PC-3 (cell line): Measurements from ENCODE around the gene CDAN1. TPM values are rescaled to one million over a fixed set of nuclear protein-coding genes. Genes with fewer than 3 reads are reported as not detected.

Experiments
- ATAC-seq: fragments of 200-7000 bp; cut with Tn5 transposase; 2 replicates; pipeline ENCODE4 v1.9.1; 2020; ENCODE audit warnings: mild to moderate bottlenecking, moderate library complexity
- BruUV-seq: library from RNA; stranded (reverse); fragments of 400-500 nt; replicated peaks from 2 replicates; lab custom pipeline; 2021; lab: Mats Ljungman, UMichigan
- CTCF ChIA-PET: fragments of 300-600 bp; sonication (Branson Sonifier 250); formaldehyde crosslinking; loops from one replicate; lab custom pipeline; 2022; ENCODE audit warnings: antibody characterized with exemption; lab: Charles Lee
- POLR2A ChIA-PET: fragments of 300-600 bp; sonication (Branson Sonifier 250); formaldehyde crosslinking; loops from one replicate; lab custom pipeline; 2022; ENCODE audit warnings: antibody characterized with exemption; ENCODE audit not compliant: unreplicated experiment; lab: Charles Lee
- DNase-seq: peaks from one replicate; pipeline ENCODE4 v3.0.0-alpha.2; 2015
- H2AFZ ChIP-seq: fragments of 300-600 bp; sonication (generic); 2 replicates; pipeline ENCODE4 v1.6.0; 2016; ENCODE audit warnings: antibody characterized with exemption, low read length
- H3F3A ChIP-seq: fragments of 300-600 bp; sonication (generic); one replicate; pipeline ENCODE4 v1.6.0; 2017; ENCODE audit warnings: antibody characterized with exemption, low read length, control low read depth, mild to moderate bottlenecking; ENCODE audit not compliant: unreplicated experiment
- H3K27ac ChIP-seq: fragments of 300-600 bp; sonication (generic); 2 replicates; pipeline ENCODE4 v1.5.1; 2016; ENCODE audit warnings: mild to moderate bottlenecking, low read length
- H3K27me3 ChIP-seq: fragments of 300-600 bp; sonication (generic); 2 replicates; pipeline ENCODE4 v1.6.1; 2016; ENCODE audit warnings: low read length, mixed read lengths
- H3K36me3 ChIP-seq: fragments of 300-600 bp; sonication (generic); 2 replicates; pipeline ENCODE4 v1.6.1; 2016; ENCODE audit warnings: low read depth, mixed run types, low read length, mixed read lengths
- H3K4me1 ChIP-seq: fragments of 300-600 bp; sonication (generic); 2 replicates; pipeline ENCODE4 v1.5.1; 2016; ENCODE audit warnings: low read length; ENCODE audit not compliant: insufficient read depth
- H3K4me2 ChIP-seq: fragments of 300-600 bp; sonication (generic); 2 replicates; pipeline ENCODE4 v1.6.0; 2016; ENCODE audit warnings: low read length
- H3K4me3 ChIP-seq: fragments of 300-600 bp; sonication (generic); 2 replicates; pipeline ENCODE4 v1.5.1; 2016; ENCODE audit warnings: mild to moderate bottlenecking, low read length, mixed read lengths
- H3K79me2 ChIP-seq: fragments of 300-600 bp; sonication (generic); 2 replicates; pipeline ENCODE4 v1.6.1; 2017; ENCODE audit warnings: low read length, mixed read lengths
- H3K9ac ChIP-seq: fragments of 300-600 bp; sonication (generic); 2 replicates; pipeline ENCODE4 v1.6.0; 2016; ENCODE audit warnings: mild to moderate bottlenecking, low read length
- H3K9me2 ChIP-seq: fragments of 300-600 bp; sonication (generic); replicated peaks from 2 replicates; pipeline ENCODE4 v1.6.1; 2016; ENCODE audit warnings: mixed run types, low read length, mixed read lengths
- H3K9me3 ChIP-seq: fragments of 300-600 bp; sonication (generic); 2 replicates; pipeline ENCODE4 v1.6.1; 2016; ENCODE audit warnings: low read length, mixed read lengths
- H4K20me1 ChIP-seq: fragments of 300-600 bp; sonication (generic); 2 replicates; pipeline ENCODE4 v1.6.1; 2016; ENCODE audit warnings: low read length, mixed read lengths
- CTCF ChIP-seq: fragments of 300-600 bp; sonication (generic); conservative IDR thresholded peaks from 2 replicates; pipeline ENCODE4 v1.5.1; 2017; ENCODE audit warnings: antibody characterized with exemption, low read depth, mild to moderate bottlenecking, low read length
- EZH2 ChIP-seq: fragments of 300-600 bp; sonication (generic); IDR thresholded peaks from one replicate; pipeline ENCODE4 v1.6.1; 2017; ENCODE audit warnings: antibody characterized with exemption, mild to moderate bottlenecking, low read length; ENCODE audit not compliant: unreplicated experiment
- EZH2phosphoT487 ChIP-seq: fragments of 300-600 bp; sonication (generic); IDR thresholded peaks from 2 replicates; pipeline ENCODE4 v1.6.1; 2018; ENCODE audit warnings: mild to moderate bottlenecking, antibody characterized with exemption, low read length, borderline replicate concordance
- intact Hi-C: fragments of 100-400 bp; cut with micrococcal nuclease; formaldehyde crosslinking; loops from 2 replicates; pipeline ENCODE4 v1.9.0; 2023
- total RNA-seq: library from RNA; depleted of rRNA; stranded (reverse); fragments of >200 nt; gene quantifications from 2 replicates; pipeline ENCODE4 v1.2.3, GENCODE V29; 2014

The CDAN1 gene
- total RNA-seq, 1 experiment from 2014 or later, result 38.6 TPM

GRCh38 chr15:42784705-42785104, 47.8 kb upstream of the CDAN1 start:
- no peak overlapping the region for H2AFZ ChIP-seq
- H3K4me2 ChIP-seq, result no peak overlapping the region
- CTCF ChIA-PET, result interaction anchor here (0.6 kb wide), 1 partner anchor 45 kb away, joined by 7 read pairs; no protein-coding TSS in a partner anchor
- H3K4me3 ChIP-seq, result no peak overlapping the region
- intact Hi-C loops, result no loop called here
- H3K9me3 ChIP-seq, result no peaks in the 10 kb centered on the region
- H3K27ac ChIP-seq, result no peak overlapping the region
- TF ChIP-seq EZH2phosphoT487 (no peak), EZH2 (no peak), CTCF (no peak)
- BruUV-seq, result no TSS peak
- no peak for DNase-seq
- H3K79me2 ChIP-seq, result no peaks in the 10 kb centered on the region
- H3K27me3 ChIP-seq, result no peaks in the 10 kb centered on the region
- H3F3A ChIP-seq, result no peaks in the 10 kb centered on the region
- no peaks in the 10 kb centered on the region for H3K36me3 ChIP-seq
- ATAC-seq, result no peak
- no peaks in the 10 kb centered on the region for H3K9me2 ChIP-seq
- H3K9ac ChIP-seq, result no peak overlapping the region
- H4K20me1 ChIP-seq, result no peaks in the 10 kb centered on the region
- POLR2A ChIA-PET, result interaction anchor here (0.6 kb wide), 1 partner anchor 331 kb away, joined by 8 read pairs; no protein-coding TSS in a partner anchor
- no peaks in the 10 kb centered on the region for H3K4me1 ChIP-seq

- no TSS peak for BruUV-seq
- H3K27me3 ChIP-seq, result no peaks in the 10 kb centered on the region
- no peaks in the 10 kb centered on the region for H3F3A ChIP-seq
- H3K9me3 ChIP-seq, result no peaks in the 10 kb centered on the region
- CTCF ChIA-PET, result no interaction called here
- H3K4me2 ChIP-seq, result no peak overlapping the region
- no peaks in the 10 kb centered on the region for H3K79me2 ChIP-seq
- no peak for TF ChIP-seq EZH2phosphoT487
- H3K9ac ChIP-seq, result no peak overlapping the region
- H3K4me1 ChIP-seq, result no peaks in the 10 kb centered on the region
- POLR2A ChIA-PET, result no interaction called here
- H3K27ac ChIP-seq, result no peak overlapping the region
- H4K20me1 ChIP-seq, result no peaks in the 10 kb centered on the region
- no peaks in the 10 kb centered on the region for H3K36me3 ChIP-seq
- no peak for DNase-seq
- intact Hi-C loops, result no loop called here
- ATAC-seq, result no peak
- H2AFZ ChIP-seq, result no peak overlapping the region
- H3K9me2 ChIP-seq, result no peaks in the 10 kb centered on the region
- H3K4me3 ChIP-seq, result no peak overlapping the region
Observed at GRCh38 chr15:42782716-42783115, 45.8 kb upstream of the CDAN1 start.

GRCh38 chr15:42775416-42775815, 38.5 kb upstream of the CDAN1 start:
- Histone ChIP-seq H3K79me2 (no peaks in the 10 kb centered on the region), H3K27me3 (no peaks in the 10 kb centered on the region), H3K4me1 (no peaks in the 10 kb centered on the region), H2AFZ (no peak overlapping the region), H3K9me3 (no peaks in the 10 kb centered on the region), H3K9me2 (no peaks in the 10 kb centered on the region), H3K4me2 (no peak overlapping the region), H3F3A (no peaks in the 10 kb centered on the region), H3K4me3 (no peak overlapping the region), H3K9ac (no peak overlapping the region), H3K36me3 (no peaks in the 10 kb centered on the region), H3K27ac (no peak overlapping the region), H4K20me1 (no peaks in the 10 kb centered on the region)
- ChIA-PET POLR2A (no interaction called here), CTCF (no interaction called here)
- no peak for TF ChIP-seq EZH2phosphoT487
- no peak for TF ChIP-seq EZH2
- TF ChIP-seq CTCF, result no peak
- intact Hi-C loops, result no loop called here
- ATAC-seq (no peak), DNase-seq (no peak)
- no TSS peak for BruUV-seq
